ENCODE data around the gene LSMEM2. TPM values are rescaled to one million over a fixed set of nuclear protein-coding genes. Genes with fewer than 3 reads are reported as not detected.
"Not testable (repeated sequence)": the region's sequence is repeated elsewhere in the genome, so short reads cannot be mapped to it uniquely, and the experiment has no call there.

Gene LSMEM2
- total RNA-seq, 1 donor from 2014 or later, result not detected

DNA sequence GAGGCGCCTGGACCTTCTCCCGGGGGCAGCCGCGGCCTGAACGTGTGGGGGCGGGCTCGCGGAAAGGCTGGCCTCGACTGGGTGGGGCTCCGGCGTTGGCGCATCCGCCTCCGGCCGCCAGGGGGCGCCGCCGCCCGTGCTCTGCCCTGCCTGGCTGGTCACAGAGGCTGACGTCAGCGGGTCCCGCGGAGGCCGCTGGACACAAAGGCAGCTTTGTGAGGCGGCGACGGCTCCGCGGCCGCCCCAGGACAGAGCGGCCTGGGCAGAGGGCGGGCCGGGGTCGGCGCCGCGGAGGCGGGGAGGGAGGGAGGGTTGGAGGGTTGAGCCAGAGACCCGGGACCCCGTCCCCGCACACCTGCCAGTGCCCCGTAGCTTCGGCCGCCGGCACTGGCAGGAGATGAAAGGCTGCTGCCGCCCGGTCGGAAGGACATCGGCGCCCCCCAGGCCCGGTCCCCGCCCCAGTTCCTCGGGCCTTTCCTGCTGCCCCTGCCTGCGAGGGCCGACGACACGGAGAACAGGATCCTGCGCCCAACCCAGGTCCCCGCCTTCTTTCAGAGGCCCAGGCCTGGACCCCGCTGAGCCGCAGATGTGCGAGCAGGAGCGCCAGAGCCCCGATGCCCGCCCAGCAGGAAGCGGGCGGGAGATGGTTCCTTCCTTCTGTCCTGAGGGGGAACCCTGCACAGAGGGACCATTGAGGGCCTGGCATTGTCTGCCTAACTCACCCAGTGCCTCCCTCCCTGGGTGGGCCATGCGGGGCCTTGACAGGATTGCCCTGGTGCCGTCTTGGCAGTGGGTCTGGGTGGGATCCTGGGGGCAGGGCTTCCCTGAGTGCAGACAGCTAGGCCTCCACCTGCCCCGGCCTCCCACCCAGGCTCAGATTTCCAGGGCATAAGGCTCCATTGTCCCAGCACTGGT lies 18.6 kb upstream of the LSMEM2 start:
- H3K27ac ChIP-seq, result peak overlapping the region; percentile 98
- intact Hi-C loops (cut with DNase I), result no loop called here
- H3K4me1 ChIP-seq, result peaks cover 57% of the 10 kb centered on the region
- no peaks in the 10 kb centered on the region for H3K27me3 ChIP-seq
- peaks cover 0 to 27% of the 10 kb centered on the region in 2 donors for H3K36me3 ChIP-seq
- peak overlapping the region; percentile 54 to 61 for H3K4me3 ChIP-seq
- TF ChIP-seq, protein P1, sequence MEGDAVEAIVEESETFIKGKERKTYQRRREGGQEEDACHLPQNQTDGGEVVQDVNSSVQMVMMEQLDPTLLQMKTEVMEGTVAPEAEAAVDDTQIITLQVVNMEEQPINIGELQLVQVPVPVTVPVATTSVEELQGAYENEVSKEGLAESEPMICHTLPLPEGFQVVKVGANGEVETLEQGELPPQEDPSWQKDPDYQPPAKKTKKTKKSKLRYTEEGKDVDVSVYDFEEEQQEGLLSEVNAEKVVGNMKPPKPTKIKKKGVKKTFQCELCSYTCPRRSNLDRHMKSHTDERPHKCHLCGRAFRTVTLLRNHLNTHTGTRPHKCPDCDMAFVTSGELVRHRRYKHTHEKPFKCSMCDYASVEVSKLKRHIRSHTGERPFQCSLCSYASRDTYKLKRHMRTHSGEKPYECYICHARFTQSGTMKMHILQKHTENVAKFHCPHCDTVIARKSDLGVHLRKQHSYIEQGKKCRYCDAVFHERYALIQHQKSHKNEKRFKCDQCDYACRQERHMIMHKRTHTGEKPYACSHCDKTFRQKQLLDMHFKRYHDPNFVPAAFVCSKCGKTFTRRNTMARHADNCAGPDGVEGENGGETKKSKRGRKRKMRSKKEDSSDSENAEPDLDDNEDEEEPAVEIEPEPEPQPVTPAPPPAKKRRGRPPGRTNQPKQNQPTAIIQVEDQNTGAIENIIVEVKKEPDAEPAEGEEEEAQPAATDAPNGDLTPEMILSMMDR (IDR thresholded peaks at IDR 0.05), result peak; percentile 92 to 99 (median 95)
- peak in 1 of 2 donors; percentile 71 for TF ChIP-seq POLR2AphosphoS5 (IDR thresholded peaks at IDR 0.05; ENCODE audit: insufficient read depth in 1 of 2, low read depth in 1 of 2)
- peak in 1 of 2 donors; percentile 82 for TF ChIP-seq POLR2A (IDR thresholded peaks at IDR 0.05)
- no peaks in the 10 kb centered on the region for H3K9me3 ChIP-seq
- DNase-seq (ENCODE audit: extremely low spot score in 2 of 2), result no peak

DNA sequence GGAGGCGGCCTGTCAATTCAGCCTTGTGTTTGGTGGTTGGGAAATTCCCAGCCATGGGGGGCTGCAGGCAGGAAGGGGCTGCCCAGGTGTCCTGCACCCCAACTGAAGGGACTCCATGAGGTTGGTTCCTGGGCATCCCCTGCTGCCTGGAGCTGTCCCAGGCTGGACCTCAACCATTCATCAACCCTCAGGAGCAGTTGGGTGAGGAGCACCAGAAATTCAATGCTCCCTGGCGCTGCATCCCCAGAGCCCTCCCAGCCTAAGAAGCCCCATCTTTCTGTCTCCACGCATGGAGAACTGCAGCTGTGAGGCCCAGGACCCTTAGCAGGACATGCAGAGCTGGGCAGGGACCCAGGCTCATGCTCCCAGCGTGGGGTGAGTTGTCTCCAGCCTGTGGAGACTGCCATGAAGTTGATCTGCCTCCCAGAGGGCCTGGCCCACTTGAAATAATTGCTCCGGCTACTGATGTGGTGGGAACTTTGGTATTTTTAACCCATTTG lies 17.9 kb upstream of the LSMEM2 start:
- Histone ChIP-seq H3K9me3 (no peaks in the 10 kb centered on the region), H3K36me3 (peaks cover 0 to 26% of the 10 kb centered on the region in 2 donors), H3K4me1 (peaks cover 57% of the 10 kb centered on the region), H3K27me3 (no peaks in the 10 kb centered on the region), H3K27ac (peak overlapping the region; percentile 98), H3K4me3 (peak overlapping the region; percentile 54 to 61)
- no peak for DNase-seq (ENCODE audit: extremely low spot score in 2 of 2)
- intact Hi-C loops (cut with DNase I), result no loop called here
- TF ChIP-seq POLR2AphosphoS5 (IDR thresholded peaks at IDR 0.05; ENCODE audit: insufficient read depth in 1 of 2, low read depth in 1 of 2), result no peak
- no peak for TF ChIP-seq POLR2A (IDR thresholded peaks at IDR 0.05)
- TF ChIP-seq, protein P1 (IDR thresholded peaks at IDR 0.05), result no peak

DNA sequence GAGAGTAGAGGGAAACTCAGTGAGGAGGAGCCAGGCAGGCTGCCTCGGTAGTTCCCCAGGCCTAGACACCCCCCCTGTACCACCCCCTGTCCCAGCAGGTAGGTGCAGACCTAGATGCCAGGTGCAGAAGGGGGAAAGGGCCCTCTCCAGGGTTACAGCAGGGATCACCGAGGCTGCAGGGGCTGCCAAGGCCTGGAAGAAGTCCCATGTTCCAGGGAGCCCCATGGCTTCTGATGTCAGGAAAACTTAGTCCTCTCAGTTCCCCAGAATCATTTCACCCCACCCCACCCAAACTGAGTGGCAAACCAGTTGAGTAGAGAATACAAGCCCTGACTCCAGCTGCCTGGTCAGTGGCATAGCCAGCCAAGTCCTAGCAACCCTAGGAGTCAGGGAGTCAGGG lies 17.4 kb upstream of the LSMEM2 start:
- Histone ChIP-seq H3K4me1 (peaks cover 62% of the 10 kb centered on the region), H3K36me3 (peaks cover 0 to 21% of the 10 kb centered on the region in 2 donors), H3K9me3 (no peaks in the 10 kb centered on the region), H3K27me3 (no peaks in the 10 kb centered on the region), H3K27ac (peak overlapping the region; percentile 98), H3K4me3 (no peak overlapping the region)
- intact Hi-C loops (cut with DNase I), result no loop called here
- no peak for DNase-seq (ENCODE audit: extremely low spot score in 2 of 2)
- TF ChIP-seq POLR2A (IDR thresholded peaks at IDR 0.05) (no peak), POLR2AphosphoS5 (IDR thresholded peaks at IDR 0.05; ENCODE audit: insufficient read depth in 1 of 2, low read depth in 1 of 2) (no peak)
- TF ChIP-seq, protein P1 (IDR thresholded peaks at IDR 0.05), result no peak

DNA sequence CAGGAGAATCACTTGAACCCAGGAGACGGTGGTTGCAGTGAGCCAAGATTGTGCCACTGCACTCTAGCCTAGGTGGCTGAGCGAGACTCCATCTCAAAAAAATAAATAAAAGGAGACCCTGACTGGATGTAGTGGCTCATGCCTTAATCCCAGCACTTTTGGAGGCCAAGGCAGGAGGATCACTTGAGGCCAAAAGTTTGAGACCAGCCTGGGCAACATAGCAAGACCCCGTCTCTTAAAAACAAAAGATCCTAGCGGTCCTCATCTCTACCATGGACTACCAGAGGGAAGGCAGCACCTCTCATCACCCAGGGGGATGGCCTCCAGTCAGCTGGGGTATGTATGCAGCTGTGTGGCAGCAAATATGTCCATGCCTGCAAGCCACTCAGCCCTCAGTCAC lies 16.7 kb upstream of the LSMEM2 start:
- H3K4me1 ChIP-seq, result peaks cover 69% of the 10 kb centered on the region
- intact Hi-C loops (cut with DNase I); H3K9me3 ChIP-seq; H3K27me3 ChIP-seq; H3K4me3 ChIP-seq; DNase-seq (ENCODE audit: extremely low spot score in 2 of 2): not testable (repeated sequence)
- peaks cover 0 to 14% of the 10 kb centered on the region in 2 donors for H3K36me3 ChIP-seq
- H3K27ac ChIP-seq, result peak overlapping the region; percentile 98

DNA sequence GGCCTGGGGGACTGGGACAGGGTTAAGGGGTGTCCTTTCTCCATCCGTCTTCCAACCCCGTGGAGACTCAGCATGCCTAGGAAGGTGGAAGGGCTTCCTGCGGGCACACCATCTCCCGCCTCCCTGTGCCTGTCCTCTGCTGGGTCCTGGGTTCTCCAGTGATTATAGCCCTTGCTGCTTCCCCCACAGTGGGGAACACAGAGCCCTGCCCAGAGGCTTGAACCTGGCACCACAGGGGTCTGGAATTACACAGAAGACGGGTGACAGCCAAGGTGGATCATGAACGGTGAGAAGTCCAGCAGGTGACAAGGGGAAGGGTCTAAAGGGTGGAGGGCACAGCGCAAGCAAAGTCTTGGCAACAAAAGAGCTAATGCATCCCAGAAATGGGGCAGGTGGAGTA lies 16.1 kb upstream of the LSMEM2 start:
- intact Hi-C loops (cut with DNase I), result no loop called here
- Histone ChIP-seq H3K9me3 (no peaks in the 10 kb centered on the region), H3K27ac (peak overlapping the region; percentile 98), H3K27me3 (no peaks in the 10 kb centered on the region), H3K4me1 (peaks cover 75% of the 10 kb centered on the region), H3K36me3 (peaks cover 0 to 8% of the 10 kb centered on the region in 2 donors), H3K4me3 (no peak overlapping the region)
- TF ChIP-seq POLR2A (IDR thresholded peaks at IDR 0.05), result no peak
- TF ChIP-seq, protein P1 (IDR thresholded peaks at IDR 0.05), result no peak
- no peak for TF ChIP-seq POLR2AphosphoS5 (IDR thresholded peaks at IDR 0.05; ENCODE audit: insufficient read depth in 1 of 2, low read depth in 1 of 2)
- no peak for DNase-seq (ENCODE audit: extremely low spot score in 2 of 2)

Data from vagina (tissue), 2 donors.